Activated T-helper 17 cell treated with anti-CD3 and anti-CD28 coated beads, Interleukin-2, amount 50 U/mL, for 72 hours (primary cell): ENCODE measurements around the gene STRN. TPM values are rescaled to one million over a fixed set of nuclear protein-coding genes. Genes with fewer than 3 reads are reported as not detected.
A peak's percentile ranks its signal among the peaks of the same experiment; 100 is the strongest.
"Not testable (repeated sequence)": the region's sequence is repeated elsewhere in the genome, so short reads cannot be mapped to it uniquely, and the experiment has no call there.

ENCODE experiments used
- ATAC-seq: fragments of 150-1000 bp; cut with Tn5 transposase; replicated peaks from 2 replicates; pipeline ENCODE4 v1.10.0; 2021; ENCODE audit warnings: mild to moderate bottlenecking, moderate library complexity
- H3K27ac Mint-ChIP-seq: one replicate; pipeline ENCODE4 v1.8.0; 2022; ENCODE audit warnings: mixed read lengths
- H3K27me3 Mint-ChIP-seq: one replicate; pipeline ENCODE4 v1.8.0; 2022; ENCODE audit warnings: mixed read lengths
- H3K36me3 Mint-ChIP-seq: one replicate; pipeline ENCODE4 v1.8.0; 2022; ENCODE audit warnings: low read depth, mild to moderate bottlenecking, mixed read lengths
- H3K4me1 Mint-ChIP-seq: one replicate; pipeline ENCODE4 v1.8.0; 2022; ENCODE audit warnings: mixed read lengths
- H3K4me3 Mint-ChIP-seq: one replicate; pipeline ENCODE4 v1.8.0; 2022; ENCODE audit warnings: mild to moderate bottlenecking, mixed read lengths
- H3K9me3 Mint-ChIP-seq: one replicate; pipeline ENCODE4 v1.8.0; 2022; ENCODE audit warnings: mixed read lengths
- total RNA-seq, 2 donors: library from RNA; stranded (reverse); gene quantifications; one replicate each; pipeline ENCODE4 v1.2.3, GENCODE V29; 2022

Gene STRN
- total RNA-seq, 2 donors from 2014 or later, result 25.5 to 29.6 TPM

DNA sequence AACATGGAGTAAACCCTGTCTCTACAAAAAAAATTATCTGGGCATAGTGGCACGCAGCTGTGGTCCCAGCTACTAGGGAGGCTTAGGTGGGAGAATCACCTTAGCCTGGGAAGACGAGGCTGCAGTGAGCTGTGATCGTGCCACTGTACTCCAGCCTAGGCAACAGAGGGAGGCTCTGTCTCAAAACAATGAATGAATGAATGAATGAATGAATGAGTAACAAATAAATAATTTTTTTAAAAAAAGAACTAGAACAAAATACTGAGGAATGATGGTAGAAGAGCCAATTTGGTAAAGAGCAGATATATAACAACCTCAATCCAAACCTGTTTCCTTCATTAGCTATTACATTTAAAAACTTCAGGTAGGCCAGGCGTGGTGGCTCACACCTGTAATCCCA lies 60.1 kb downstream of the STRN start:
- ATAC-seq, result no peak
- Mint-ChIP-seq H3K27me3 (no peaks in the 10 kb centered on the region), H3K27ac (no peak overlapping the region), H3K4me1 (no peaks in the 10 kb centered on the region), H3K4me3 (no peak overlapping the region), H3K9me3 (no peaks in the 10 kb centered on the region), H3K36me3 (peaks cover 42% of the 10 kb centered on the region)

DNA sequence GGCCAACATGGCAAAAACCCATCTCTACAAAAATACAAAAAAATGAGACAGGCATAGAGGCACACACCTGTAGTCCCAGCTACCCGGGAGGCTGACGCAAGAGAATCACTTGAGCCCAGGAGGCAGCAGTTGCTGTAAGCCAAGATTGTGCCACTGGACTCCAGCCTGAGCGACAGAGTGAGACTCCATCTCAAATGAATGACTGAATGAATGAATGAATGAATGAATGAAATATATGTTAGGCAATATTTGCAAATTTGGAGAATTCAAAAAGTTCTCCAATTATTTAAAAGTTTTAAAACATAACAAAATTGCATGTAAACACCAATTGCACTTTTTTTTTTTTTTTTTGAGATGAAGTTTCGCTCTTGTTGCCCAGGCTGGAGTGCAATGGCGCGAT lies 61.7 kb downstream of the STRN start:
- no peaks in the 10 kb centered on the region for H3K4me1 Mint-ChIP-seq
- H3K4me3 Mint-ChIP-seq, result no peak overlapping the region
- no peaks in the 10 kb centered on the region for H3K9me3 Mint-ChIP-seq
- H3K36me3 Mint-ChIP-seq, result peaks cover 56% of the 10 kb centered on the region
- no peak overlapping the region for H3K27ac Mint-ChIP-seq
- no peak for ATAC-seq
- no peaks in the 10 kb centered on the region for H3K27me3 Mint-ChIP-seq

DNA sequence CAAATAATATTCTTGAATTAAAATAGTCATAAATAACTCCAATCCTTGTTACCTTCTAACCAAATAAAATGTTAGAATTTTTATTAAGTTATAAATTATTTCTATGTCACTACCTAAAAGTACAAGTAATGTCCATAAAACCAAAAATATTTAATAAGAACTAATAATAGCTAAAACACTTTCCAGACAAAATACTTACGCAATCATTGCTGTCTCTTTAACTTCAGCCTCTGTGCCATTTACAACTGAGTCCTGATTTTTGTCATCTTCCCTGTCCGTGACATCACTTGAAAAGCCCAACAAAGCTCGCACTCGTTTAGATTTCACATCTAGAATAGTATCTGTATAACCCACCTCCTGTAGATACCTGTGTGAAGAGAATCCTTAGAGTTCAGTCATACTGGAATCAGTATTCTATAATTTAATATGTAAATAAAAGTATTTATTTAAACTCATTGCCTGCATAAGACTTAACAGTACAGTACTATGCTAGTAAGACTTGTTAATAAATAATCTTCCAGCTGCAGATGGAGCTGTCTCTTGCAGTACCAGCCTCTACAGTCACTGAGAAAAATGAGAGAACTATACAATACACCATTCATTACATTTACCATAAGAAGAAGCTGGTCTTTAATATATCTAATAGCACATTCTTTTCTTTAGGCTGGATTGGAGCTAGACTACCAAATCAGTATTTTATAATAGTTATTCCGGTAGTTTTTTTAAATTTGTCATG lies 63.8 kb downstream of the STRN start:
- Mint-ChIP-seq H3K9me3 (no peaks in the 10 kb centered on the region), H3K36me3 (peaks cover 55% of the 10 kb centered on the region), H3K4me3 (no peak overlapping the region), H3K27ac (no peak overlapping the region), H3K4me1 (no peaks in the 10 kb centered on the region), H3K27me3 (no peaks in the 10 kb centered on the region)
- no peak for ATAC-seq

GRCh38 chr2:36892805-36893204 lies 73.5 kb downstream of the STRN start:
- ATAC-seq, result no peak
- Mint-ChIP-seq H3K9me3 (no peaks in the 10 kb centered on the region), H3K27ac (no peak overlapping the region), H3K4me3 (no peak overlapping the region), H3K4me1 (no peaks in the 10 kb centered on the region), H3K27me3 (no peaks in the 10 kb centered on the region), H3K36me3 (peaks cover 68% of the 10 kb centered on the region)

DNA sequence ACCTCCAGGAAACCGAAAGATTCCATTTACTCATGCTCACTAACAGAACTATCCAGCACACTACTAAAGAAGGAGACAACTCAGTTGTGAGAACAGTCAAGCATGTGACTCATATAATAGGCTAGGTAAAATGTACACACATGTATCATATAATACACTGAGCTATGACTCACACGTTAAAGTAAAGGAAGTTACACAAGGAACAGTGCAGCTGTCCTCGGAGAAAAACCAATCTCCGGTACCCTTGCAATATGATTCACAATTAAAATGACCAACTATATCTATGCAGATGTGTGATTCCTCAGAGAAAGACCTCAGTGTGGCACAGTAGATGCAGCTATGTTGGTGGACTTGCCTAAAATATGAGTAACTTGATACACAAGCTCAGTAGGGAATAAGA lies 76.5 kb downstream of the STRN start:
- peak overlapping the region; percentile 61 for H3K4me3 Mint-ChIP-seq
- H3K27ac Mint-ChIP-seq, result peak overlapping the region; percentile 72
- no peaks in the 10 kb centered on the region for H3K9me3 Mint-ChIP-seq
- peak; percentile 100 for ATAC-seq
- H3K27me3 Mint-ChIP-seq, result no peaks in the 10 kb centered on the region
- H3K36me3 Mint-ChIP-seq, result peaks cover 81% of the 10 kb centered on the region
- H3K4me1 Mint-ChIP-seq, result no peaks in the 10 kb centered on the region

DNA sequence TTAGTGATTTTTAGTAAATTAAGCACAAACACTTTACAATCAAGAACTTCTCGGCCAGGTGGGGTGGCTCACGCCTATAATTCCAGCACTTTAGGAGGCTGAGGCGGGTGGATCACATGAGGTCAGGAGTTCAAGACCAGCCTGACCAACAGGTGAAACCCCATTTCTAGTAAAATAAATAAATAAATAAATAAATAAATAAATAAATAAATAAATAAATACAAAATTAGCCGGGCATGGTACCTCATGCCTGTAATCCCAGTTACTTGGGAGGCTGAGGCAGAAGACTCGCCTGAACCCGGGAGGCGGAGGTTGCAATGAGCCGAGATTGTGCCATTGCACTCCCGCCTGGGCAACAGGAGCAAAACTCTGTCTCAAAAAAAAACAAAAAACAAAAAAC lies 79.2 kb downstream of the STRN start:
- H3K9me3 Mint-ChIP-seq, H3K4me1 Mint-ChIP-seq, ATAC-seq, H3K27me3 Mint-ChIP-seq, H3K27ac Mint-ChIP-seq, H3K4me3 Mint-ChIP-seq: not testable (repeated sequence)
- peaks cover 77% of the 10 kb centered on the region for H3K36me3 Mint-ChIP-seq

DNA sequence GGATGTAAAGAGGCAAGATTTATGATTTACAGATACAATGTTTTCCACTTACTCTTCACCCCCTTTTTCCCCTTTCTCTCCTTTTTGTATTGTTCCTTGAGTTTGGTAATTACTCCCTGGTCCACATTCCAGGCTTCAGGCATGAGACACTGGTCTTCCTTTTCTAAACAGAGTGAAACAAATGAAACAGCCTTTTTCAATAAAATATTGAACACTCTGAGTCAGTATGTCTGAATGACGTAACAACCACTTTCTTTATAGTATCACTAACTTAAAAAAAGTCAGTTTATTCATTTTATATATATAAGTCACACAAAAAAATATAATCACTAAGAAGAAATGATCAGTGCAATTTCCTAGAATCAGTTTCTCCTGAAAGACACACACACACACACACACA lies 79.7 kb downstream of the STRN start:
- ATAC-seq, result no peak
- H3K4me3 Mint-ChIP-seq, result no peak overlapping the region
- no peaks in the 10 kb centered on the region for H3K27me3 Mint-ChIP-seq
- H3K4me1 Mint-ChIP-seq, result no peaks in the 10 kb centered on the region
- peaks cover 75% of the 10 kb centered on the region for H3K36me3 Mint-ChIP-seq
- H3K9me3 Mint-ChIP-seq, result no peaks in the 10 kb centered on the region
- no peak overlapping the region for H3K27ac Mint-ChIP-seq

GRCh38 chr2:36885605-36886004 lies 80.7 kb downstream of the STRN start:
- Mint-ChIP-seq H3K36me3 (peaks cover 72% of the 10 kb centered on the region), H3K27me3 (no peaks in the 10 kb centered on the region), H3K27ac (no peak overlapping the region), H3K4me1 (no peaks in the 10 kb centered on the region), H3K4me3 (no peak overlapping the region), H3K9me3 (no peaks in the 10 kb centered on the region)
- ATAC-seq, result no peak

DNA sequence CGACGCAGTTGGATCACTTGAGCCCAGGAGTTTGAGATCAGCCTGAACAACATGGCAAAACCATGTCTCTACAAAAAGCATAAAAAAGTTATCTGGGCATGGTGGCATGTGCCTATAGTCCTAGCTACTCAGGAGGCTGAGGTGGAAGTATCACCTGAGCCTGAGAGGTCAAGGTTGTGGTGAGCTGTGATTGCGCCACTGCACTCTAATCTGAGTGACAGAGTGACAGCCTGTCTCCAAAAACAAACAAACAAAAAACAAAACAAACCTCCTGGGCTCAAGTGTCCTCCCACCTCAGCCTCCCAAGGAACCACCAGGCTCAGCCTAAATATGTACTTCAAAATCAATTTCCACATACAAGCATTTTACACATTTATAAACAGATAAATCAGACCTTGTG lies 83.8 kb downstream of the STRN start:
- Mint-ChIP-seq H3K36me3 (peaks cover 76% of the 10 kb centered on the region), H3K4me3 (no peak overlapping the region), H3K9me3 (no peaks in the 10 kb centered on the region), H3K27ac (no peak overlapping the region), H3K27me3 (no peaks in the 10 kb centered on the region), H3K4me1 (no peaks in the 10 kb centered on the region)
- ATAC-seq, result no peak

DNA sequence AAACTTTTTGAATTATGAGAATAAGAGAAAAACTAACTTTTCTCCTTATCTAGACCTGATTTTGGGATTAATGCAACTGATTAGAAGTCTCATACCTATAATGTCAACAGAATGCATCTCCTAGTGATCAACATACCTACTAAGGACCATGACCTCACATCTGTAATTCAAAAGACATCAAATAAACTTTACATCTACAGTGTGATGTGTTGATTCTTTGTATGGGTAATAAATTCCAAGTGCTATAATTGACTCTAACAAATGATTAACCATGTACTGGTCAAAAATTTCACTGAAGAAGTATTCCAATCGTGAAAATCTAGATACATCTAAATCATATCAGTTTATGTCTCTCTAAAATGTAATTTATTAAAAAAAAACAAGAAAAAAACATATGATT lies 84.5 kb downstream of the STRN start:
- ATAC-seq, result no peak
- no peaks in the 10 kb centered on the region for H3K27me3 Mint-ChIP-seq
- no peaks in the 10 kb centered on the region for H3K9me3 Mint-ChIP-seq
- H3K4me1 Mint-ChIP-seq, result no peaks in the 10 kb centered on the region
- H3K36me3 Mint-ChIP-seq, result peaks cover 77% of the 10 kb centered on the region
- no peak overlapping the region for H3K27ac Mint-ChIP-seq
- H3K4me3 Mint-ChIP-seq, result no peak overlapping the region

- no peaks in the 10 kb centered on the region for H3K4me1 Mint-ChIP-seq
- no peak overlapping the region for H3K4me3 Mint-ChIP-seq
- no peaks in the 10 kb centered on the region for H3K9me3 Mint-ChIP-seq
- H3K27me3 Mint-ChIP-seq, result no peaks in the 10 kb centered on the region
- H3K27ac Mint-ChIP-seq, result no peak overlapping the region
- ATAC-seq, result no peak
- peaks cover 78% of the 10 kb centered on the region for H3K36me3 Mint-ChIP-seq
These were observed 87.9 kb downstream of the STRN start for GRCh38 chr2:36878429-36878828.

- peaks cover 91% of the 10 kb centered on the region for H3K36me3 Mint-ChIP-seq
- H3K4me3 Mint-ChIP-seq, result no peak overlapping the region
- H3K27ac Mint-ChIP-seq, result no peak overlapping the region
- H3K9me3 Mint-ChIP-seq, result no peaks in the 10 kb centered on the region
- ATAC-seq, result peak; percentile 78
- no peaks in the 10 kb centered on the region for H3K27me3 Mint-ChIP-seq
- no peaks in the 10 kb centered on the region for H3K4me1 Mint-ChIP-seq
These were observed 95.1 kb downstream of the STRN start for GRCh38 chr2:36871068-36871707.

DNA sequence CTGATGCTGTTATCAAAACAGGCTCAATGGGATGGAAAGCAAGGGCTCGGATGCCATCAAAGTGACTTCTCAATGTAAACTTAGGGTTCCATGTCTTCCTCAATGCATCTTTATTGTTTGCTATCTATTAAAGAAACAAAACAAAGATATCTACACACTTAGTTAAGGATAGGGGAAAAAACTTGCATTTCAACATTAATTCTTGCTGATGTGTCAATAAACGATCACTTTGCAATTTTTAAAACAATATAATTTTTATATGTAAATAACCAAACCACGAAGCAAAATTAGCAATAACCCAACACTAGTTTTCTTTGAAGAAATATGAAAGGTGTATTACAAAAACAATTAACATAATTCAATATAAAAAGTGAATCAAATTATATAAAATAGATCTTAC lies 96.7 kb downstream of the STRN start:
- H3K4me1 Mint-ChIP-seq, result no peaks in the 10 kb centered on the region
- ATAC-seq, result no peak
- H3K36me3 Mint-ChIP-seq, result peaks cover 91% of the 10 kb centered on the region

GRCh38 chr2:36861896-36862295 lies 104.4 kb downstream of the STRN start:
- Mint-ChIP-seq H3K9me3 (no peaks in the 10 kb centered on the region), H3K27me3 (no peaks in the 10 kb centered on the region), H3K27ac (no peak overlapping the region), H3K4me1 (peaks cover 20% of the 10 kb centered on the region), H3K4me3 (no peak overlapping the region), H3K36me3 (peaks cover 85% of the 10 kb centered on the region)
- ATAC-seq, result no peak

More for the DNA sequence above, 96.7 kb downstream of the STRN start:
- no peak overlapping the region for H3K4me3 Mint-ChIP-seq
- H3K9me3 Mint-ChIP-seq, result no peaks in the 10 kb centered on the region
- H3K27me3 Mint-ChIP-seq, result no peaks in the 10 kb centered on the region
- H3K27ac Mint-ChIP-seq, result no peak overlapping the region

DNA sequence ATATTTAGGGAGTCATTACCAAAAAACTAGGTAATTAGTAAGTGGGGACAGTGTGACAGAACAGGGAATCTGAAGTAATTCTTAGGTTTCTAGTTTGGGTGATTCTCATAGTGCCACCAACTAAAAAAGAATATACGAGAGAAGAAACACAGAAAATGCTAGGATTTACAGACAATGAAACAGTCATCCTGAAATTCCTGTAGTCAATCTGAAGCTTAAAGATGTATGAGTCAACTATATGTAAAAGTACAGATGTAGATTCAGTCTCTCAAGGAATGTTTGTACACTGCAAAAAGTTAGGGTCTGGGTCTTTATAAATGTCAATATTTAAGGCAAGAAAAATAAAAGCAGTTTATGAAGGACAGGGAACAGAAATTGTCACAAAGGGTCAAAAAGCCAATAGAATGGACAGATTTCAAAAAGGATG lies 107.0 kb downstream of the STRN start:
- peaks cover 84% of the 10 kb centered on the region for H3K36me3 Mint-ChIP-seq
- H3K4me3 Mint-ChIP-seq, result peak overlapping the region; percentile 13
- peak; percentile 83 for ATAC-seq
- peaks cover 20% of the 10 kb centered on the region for H3K4me1 Mint-ChIP-seq
- no peaks in the 10 kb centered on the region for H3K9me3 Mint-ChIP-seq
- peak overlapping the region; percentile 73 for H3K27ac Mint-ChIP-seq
- no peaks in the 10 kb centered on the region for H3K27me3 Mint-ChIP-seq
